Thoracic aorta (tissue), 2 donors: Measurements from ENCODE around the gene RAB20. TPM values are rescaled to one million over a fixed set of nuclear protein-coding genes. Genes with fewer than 3 reads are reported as not detected.
"Not testable (repeated sequence)": the region's sequence is repeated elsewhere in the genome, so short reads cannot be mapped to it uniquely, and the experiment has no call there.

Source experiments
- ATAC-seq: fragments of 150-250 bp; one replicate; pipeline ENCODE4 v1.8.0; 2017; ENCODE audit warnings: low read depth; ENCODE audit not compliant: insufficient number of reproducible peaks, low FRiP score
- DNase-seq: peaks from one replicate; pipeline ENCODE4 v3.0.0-alpha.2; 2020; ENCODE audit warnings: low spot score
- H3K27ac ChIP-seq, 2 donors: fragments of 200-600 bp; sonication (generic); 1 replicate in 1 of 2; 2 replicates in 1 of 2; pipeline ENCODE4 v1.5.1; 2016; ENCODE audit warnings: mild to moderate bottlenecking in 2 of 2, moderate library complexity in 2 of 2
- H3K27me3 ChIP-seq: fragments of 200-600 bp; sonication (generic); replicated peaks from 2 replicates; pipeline ENCODE4 v1.6.0; 2016; ENCODE audit warnings: mild to moderate bottlenecking; ENCODE audit not compliant: insufficient read depth
- H3K36me3 ChIP-seq: fragments of 200-600 bp; sonication (generic); one replicate; pipeline ENCODE4 v1.5.1; 2016
- H3K4me1 ChIP-seq, 2 donors: fragments of 200-600 bp; sonication (generic); 1 replicate in 1 of 2; 2 replicates in 1 of 2; pipeline versions ENCODE4 v1.5.1 to v1.6.0; 2016; ENCODE audit warnings: low read depth in 2 of 2, mild to moderate bottlenecking in 1 of 2; ENCODE audit not compliant: control insufficient read depth in 1 of 2
- H3K4me3 ChIP-seq: fragments of 200-600 bp; sonication (generic); 2 replicates; pipeline ENCODE4 v1.5.1; 2016; ENCODE audit warnings: mild to moderate bottlenecking
- H3K9me3 ChIP-seq: fragments of 200-600 bp; sonication (generic); 2 replicates; pipeline ENCODE4 v1.5.1; 2016
- CTCF ChIP-seq: fragments of 200-600 bp; sonication (generic); IDR thresholded peaks from one replicate; pipeline ENCODE4 v1.5.1; 2019; ENCODE audit warnings: antibody characterized with exemption
- total RNA-seq, 2 donors: library from RNA; depleted of rRNA; stranded (reverse); fragments of >200 nt; gene quantifications; one replicate each; pipeline versions ENCODE4 v1.1.0 to v1.2.3, GENCODE V29; 2016

The RAB20 gene
- total RNA-seq, 2 donors from 2014 or later: 22.6 to 34.5 TPM

- Histone ChIP-seq H3K4me1 (peaks cover 0 to 5% of the 10 kb centered on the region in 2 donors), H3K27ac (no peak overlapping the region), H3K4me3 (no peak overlapping the region), H3K9me3 (no peaks in the 10 kb centered on the region), H3K27me3 (no peaks in the 10 kb centered on the region), H3K36me3 (no peaks in the 10 kb centered on the region)
- ATAC-seq (no peak), DNase-seq (no peak)
- no peak for TF ChIP-seq CTCF
Measured at GRCh38 chr13:110575322-110576069, 14.0 kb upstream of the RAB20 start.

GRCh38 chr13:110574161-110574560, 12.6 kb upstream of the RAB20 start:
- H3K27ac ChIP-seq: no peak overlapping the region
- no peaks in the 10 kb centered on the region for H3K36me3 ChIP-seq
- DNase-seq: no peak
- TF ChIP-seq CTCF: no peak
- ATAC-seq: no peak
- H3K4me3 ChIP-seq: no peak overlapping the region
- H3K9me3 ChIP-seq: no peaks in the 10 kb centered on the region
- H3K4me1 ChIP-seq: peaks cover 0 to 5% of the 10 kb centered on the region in 2 donors
- no peaks in the 10 kb centered on the region for H3K27me3 ChIP-seq

GRCh38 chr13:110572778-110573118, 11.2 kb upstream of the RAB20 start:
- no peaks in the 10 kb centered on the region for H3K27me3 ChIP-seq
- TF ChIP-seq CTCF: no peak
- H3K27ac ChIP-seq: no peak overlapping the region
- peaks cover 0 to 5% of the 10 kb centered on the region in 2 donors for H3K4me1 ChIP-seq
- no peaks in the 10 kb centered on the region for H3K9me3 ChIP-seq
- H3K36me3 ChIP-seq: no peaks in the 10 kb centered on the region
- H3K4me3 ChIP-seq: no peak overlapping the region
- DNase-seq: no peak
- no peak for ATAC-seq

GRCh38 chr13:110571896-110572777, 10.6 kb upstream of the RAB20 start:
- no peaks in the 10 kb centered on the region for H3K27me3 ChIP-seq
- TF ChIP-seq CTCF: no peak
- H3K4me3 ChIP-seq: no peak overlapping the region
- no peaks in the 10 kb centered on the region for H3K9me3 ChIP-seq
- ATAC-seq (no peak), DNase-seq (no peak)
- H3K4me1 ChIP-seq: peaks cover 0 to 5% of the 10 kb centered on the region in 2 donors
- H3K27ac ChIP-seq: no peak overlapping the region
- no peaks in the 10 kb centered on the region for H3K36me3 ChIP-seq

GRCh38 chr13:110570886-110571285, 9.4 kb upstream of the RAB20 start:
- ATAC-seq: no peak
- Histone ChIP-seq H3K36me3 (no peaks in the 10 kb centered on the region), H3K27me3 (no peaks in the 10 kb centered on the region), H3K4me1 (peaks cover 0 to 5% of the 10 kb centered on the region in 2 donors), H3K27ac (no peak overlapping the region), H3K9me3 (no peaks in the 10 kb centered on the region), H3K4me3 (no peak overlapping the region)
- no peak for TF ChIP-seq CTCF
- no peak for DNase-seq

GRCh38 chr13:110569962-110570361, 8.4 kb upstream of the RAB20 start:
- H3K4me1 ChIP-seq, ATAC-seq, H3K27ac ChIP-seq, H3K4me3 ChIP-seq, DNase-seq, H3K36me3 ChIP-seq, H3K9me3 ChIP-seq, H3K27me3 ChIP-seq: not testable (repeated sequence)
